ENCODE data around the gene VPS18.

Gene VPS18

GRCh38 chr15:40871749-40872617 is 22.3 kb upstream of the VPS18 start:
- DNase-seq, result no peak

- DNase-seq, result no peak
These were observed 21.2 kb upstream of the VPS18 start for GRCh38 chr15:40872791-40873693.

GRCh38 chr15:40873694-40874561 is 20.3 kb upstream of the VPS18 start, which contains the start of gene RHOV:
RHOV (minus strand) TSS chr15:40874234; CDS start chr15:40874139, 95 bp downstream.
- peak; percentile 6 to 53 (median 38) for DNase-seq

- DNase-seq, result no peak
These were observed 18.1 kb upstream of the VPS18 start for GRCh38 chr15:40875991-40876730.

GRCh38 chr15:40877694-40878093 is 16.6 kb upstream of the VPS18 start:
- no peak for DNase-seq

GRCh38 chr15:40878785-40879184 is 15.5 kb upstream of the VPS18 start:
- no peak for DNase-seq

GRCh38 chr15:40879609-40880008 is 14.6 kb upstream of the VPS18 start:
- no peak for DNase-seq

- DNase-seq, result no peak
These were observed 12.9 kb upstream of the VPS18 start for GRCh38 chr15:40881351-40881750.

GRCh38 chr15:40886586-40886985 is 7.7 kb upstream of the VPS18 start:
- no peak for DNase-seq

- no peak for DNase-seq
These were observed 5.1 kb upstream of the VPS18 start for GRCh38 chr15:40889112-40889511.

GRCh38 chr15:40891138-40891537 is 3.1 kb upstream of the VPS18 start:
- DNase-seq, result no peak

GRCh38 chr15:40891810-40892446 is 2.3 kb upstream of the VPS18 start:
- no peak for DNase-seq

GRCh38 chr15:40892447-40893012 is 1.7 kb upstream of the VPS18 start:
- no peak for DNase-seq

GRCh38 chr15:40893019-40893670 is 1.1 kb upstream of the VPS18 start:
- no peak for DNase-seq

- peak; percentile 22 to 74 (median 52) for DNase-seq
These were observed 615 bp downstream of the VPS18 start for GRCh38 chr15:40894681-40895448.

- no peak for DNase-seq
These were observed 5.4 kb downstream of the VPS18 start for GRCh38 chr15:40899536-40900207.

- DNase-seq, result no peak
These were observed 6.2 kb downstream of the VPS18 start for GRCh38 chr15:40900256-40901052.

- no peak for DNase-seq
These were observed 6.8 kb downstream of the VPS18 start for GRCh38 chr15:40901053-40901443.

All from stimulated activated naive CD4-positive, alpha-beta T cell (primary cell).